Pancreas (tissue), 10 donors: ENCODE measurements around the gene FBXL15. TPM values are rescaled to one million over a fixed set of nuclear protein-coding genes. Genes with fewer than 3 reads are reported as not detected.

Experiments
- ATAC-seq, 4 donors: fragments of 200-7000 bp; cut with Tn5 transposase; one replicate each; pipeline versions ENCODE4 v1.8.0 to v1.9.1; 2020; ENCODE audit warnings: mild to moderate bottlenecking in 4 of 4, moderate library complexity in 4 of 4
- DNase-seq, 6 donors: peaks; one replicate each; pipeline ENCODE4 v3.0.0-alpha.2; 2020
- FAIRE-seq: peaks from 2 replicates; lab custom pipeline; 2012; peaks lifted over from hg19 to GRCh38; lab: Jason Lieb, UNC
- H3K27ac ChIP-seq, 4 donors: fragments of 200-600 bp; sonication (generic); 1 replicate in 3 of 4; 2 replicates in 1 of 4; pipeline versions ENCODE4 v1.5.0 to v1.8.0; 2020
- H3K27me3 ChIP-seq, 4 donors: fragments of 200-600 bp; one replicate each; pipeline ENCODE4 v1.8.0; 2021
- H3K36me3 ChIP-seq, 3 donors: fragments of 200-600 bp; sonication (generic) in 1 of 3; one replicate each; pipeline versions ENCODE4 v1.5.0 to v1.8.0; 2020 to 2021
- H3K4me1 ChIP-seq, 3 donors: fragments of 200-600 bp; one replicate each; pipeline ENCODE4 v1.8.0; 2021
- H3K4me3 ChIP-seq, 4 donors: fragments of 200-600 bp; sonication (generic) in 2 of 4; one replicate each; pipeline versions ENCODE4 v1.5.0 to v1.8.0; 2020 to 2021
- H3K9me3 ChIP-seq, 4 donors: fragments of 200-600 bp; one replicate each; pipeline ENCODE4 v1.8.0; 2021
- WGBS, 2 donors: extraction: QIAGEN DNeasy Blood & Tissue Kit; methylation state at CpG; one replicate each; pipeline ENCODE4 v1.1.7; 2013; 5-methylcytosine and 5-hydroxymethylcytosine counted together
- intact Hi-C, 3 donors: fragments of 100-400 bp; cut with DNase I; formaldehyde crosslinking; loops; one replicate each; pipeline versions ENCODE4 v1.11.1 to v1.14.2; 2022
- polyA plus RNA-seq, 2 donors: library from polyadenylated mRNA; stranded (reverse); fragments of 200-250 nt; gene quantifications; one replicate each; pipeline ENCODE4 v1.2.3, GENCODE V29; 2013
- total RNA-seq, 6 donors: library from RNA; stranded (reverse); fragmentation: NEBNext Ultra II Directional in 4 of 6; extraction: Animal tissue kit (Norgen Biotek cat#: 25700) in 4 of 6; gene quantifications; one replicate each; pipeline versions ENCODE4 v1.2.1 to v1.2.4, GENCODE V29; 2021 to 2023
- TF ChIP-seq, protein P1 (sequence below), 4 donors: fragments of 200-600 bp; sonication (generic) in 3 of 4; IDR thresholded peaks; one replicate each; pipeline versions ENCODE4 v1.5.0 to v1.8.0; 2021; ENCODE audit warnings: antibody characterized with exemption in 4 of 4
- donor health status: healthy with polysubstance abuse.
- donor health status: DM: no; HTN: no; CAD: no; lungs with moderate emphysema.
- donor health status: DM: no; HTN: no; CAD: no.
- donor health status: control.
- donor health status: control.
- donor health status: Bipolar disorder and iron deficiency.
- donor health status: DM: yes; HTN: yes; CAD: no.
- donor health status: DM: no; HTN: no; CAD: no.
- donor health status: DM: no; HTN: no; CAD: no.
- donor health status: DM: yes; HTN: yes; CAD: no.

The FBXL15 gene
- total and polyA plus RNA-seq, 8 donors: 10.0 to 24.2 (median 11.1) TPM

DNA sequence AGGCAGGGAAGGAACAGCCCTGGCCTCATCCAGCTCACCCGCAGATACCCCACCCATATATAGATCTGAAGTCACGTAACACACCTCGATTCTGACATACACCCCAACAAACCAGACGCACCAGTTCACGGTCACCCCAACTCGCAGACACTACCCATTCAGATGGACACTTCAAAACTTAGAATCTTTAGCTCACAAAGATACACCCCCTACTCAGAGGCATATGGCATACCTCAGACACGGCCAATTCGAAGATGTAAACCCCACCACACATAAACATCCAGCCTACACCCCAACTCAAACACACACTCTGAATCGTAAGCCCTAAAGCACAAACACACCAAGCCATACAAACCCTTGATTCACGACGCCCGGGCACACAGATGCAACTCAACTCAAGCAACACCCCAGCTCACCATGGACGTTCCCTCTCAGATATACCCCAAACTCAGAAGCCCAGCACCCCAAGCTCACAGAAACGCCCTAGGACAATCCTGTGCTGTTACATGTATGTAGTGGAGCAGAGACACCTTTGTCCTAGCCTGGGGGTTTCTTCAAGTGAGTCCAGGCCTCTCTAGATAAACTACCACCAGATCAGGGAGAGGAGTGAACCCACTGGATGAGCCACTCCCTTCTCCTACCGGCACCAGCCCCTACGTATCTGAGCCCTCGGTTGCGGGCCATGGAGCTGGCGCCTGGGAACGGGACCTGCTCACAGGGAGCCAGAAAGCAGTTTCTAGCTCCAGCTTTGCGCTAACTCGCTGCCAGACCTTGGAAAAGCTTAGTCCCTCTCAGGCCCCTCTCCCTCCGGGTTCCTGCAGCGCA is 10.8 kb upstream of the FBXL15 start:
- Histone ChIP-seq H3K4me1 (no peaks in the 10 kb centered on the region), H3K27ac (no peak overlapping the region), H3K4me3 (peak overlapping the region in 1 of 4 donors; percentile 41), H3K9me3 (no peaks in the 10 kb centered on the region), H3K27me3 (peaks cover 0 to 20% (median 2%) of the 10 kb centered on the region in 4 donors), H3K36me3 (no peaks in the 10 kb centered on the region)
- DNase-seq: peak in 1 of 6 donors; percentile 54
- no peak for FAIRE-seq
- ATAC-seq: peak in 1 of 4 donors; percentile 16
- intact Hi-C loops: loop anchor here in 1 of 3 donors (10.0 kb wide), 1 partner anchor 175 kb away; no protein-coding TSS in a partner anchor
- TF ChIP-seq, protein P1, sequence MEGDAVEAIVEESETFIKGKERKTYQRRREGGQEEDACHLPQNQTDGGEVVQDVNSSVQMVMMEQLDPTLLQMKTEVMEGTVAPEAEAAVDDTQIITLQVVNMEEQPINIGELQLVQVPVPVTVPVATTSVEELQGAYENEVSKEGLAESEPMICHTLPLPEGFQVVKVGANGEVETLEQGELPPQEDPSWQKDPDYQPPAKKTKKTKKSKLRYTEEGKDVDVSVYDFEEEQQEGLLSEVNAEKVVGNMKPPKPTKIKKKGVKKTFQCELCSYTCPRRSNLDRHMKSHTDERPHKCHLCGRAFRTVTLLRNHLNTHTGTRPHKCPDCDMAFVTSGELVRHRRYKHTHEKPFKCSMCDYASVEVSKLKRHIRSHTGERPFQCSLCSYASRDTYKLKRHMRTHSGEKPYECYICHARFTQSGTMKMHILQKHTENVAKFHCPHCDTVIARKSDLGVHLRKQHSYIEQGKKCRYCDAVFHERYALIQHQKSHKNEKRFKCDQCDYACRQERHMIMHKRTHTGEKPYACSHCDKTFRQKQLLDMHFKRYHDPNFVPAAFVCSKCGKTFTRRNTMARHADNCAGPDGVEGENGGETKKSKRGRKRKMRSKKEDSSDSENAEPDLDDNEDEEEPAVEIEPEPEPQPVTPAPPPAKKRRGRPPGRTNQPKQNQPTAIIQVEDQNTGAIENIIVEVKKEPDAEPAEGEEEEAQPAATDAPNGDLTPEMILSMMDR (IDR thresholded peaks at IDR 0.05): no peak
- WGBS, 2 donors: 23 to 28% methylated on average over 23 to 24 of the region's 24 CpGs

DNA sequence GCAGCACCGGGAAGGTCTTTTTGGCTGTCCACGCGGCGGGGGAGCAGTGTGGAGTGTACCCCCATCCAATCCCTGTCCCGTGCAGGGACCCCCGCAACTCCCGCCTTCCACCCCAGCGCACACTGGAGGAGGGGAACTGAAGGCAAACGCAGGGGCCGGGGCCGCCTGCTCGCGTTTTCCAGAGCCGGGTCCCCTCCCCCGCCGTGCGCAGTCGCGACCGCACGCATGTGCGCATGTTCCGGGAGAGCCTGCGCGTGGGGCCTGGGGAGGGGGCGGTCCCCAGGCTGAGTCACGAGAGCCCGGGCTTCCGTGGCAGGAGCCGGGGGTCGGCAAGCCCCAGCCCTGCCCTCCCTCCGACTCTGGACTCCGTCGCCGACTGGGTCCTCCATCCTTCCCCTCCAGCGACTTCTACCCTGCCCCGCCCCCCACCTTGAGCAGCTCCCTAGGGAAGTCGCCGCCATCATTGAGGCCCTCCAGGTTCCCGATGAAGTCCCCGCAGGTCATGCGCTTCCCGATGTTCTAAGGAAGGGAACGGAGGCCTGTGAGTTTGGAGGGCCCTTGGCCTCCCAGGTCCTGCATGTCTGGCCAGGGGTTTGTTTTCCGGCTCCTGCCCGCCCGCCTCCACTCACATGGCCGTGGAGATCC is 10.1 kb upstream of the FBXL15 start:
- peak in 3 of 4 donors; percentile 29 to 47 (median 40) for ATAC-seq

DNA sequence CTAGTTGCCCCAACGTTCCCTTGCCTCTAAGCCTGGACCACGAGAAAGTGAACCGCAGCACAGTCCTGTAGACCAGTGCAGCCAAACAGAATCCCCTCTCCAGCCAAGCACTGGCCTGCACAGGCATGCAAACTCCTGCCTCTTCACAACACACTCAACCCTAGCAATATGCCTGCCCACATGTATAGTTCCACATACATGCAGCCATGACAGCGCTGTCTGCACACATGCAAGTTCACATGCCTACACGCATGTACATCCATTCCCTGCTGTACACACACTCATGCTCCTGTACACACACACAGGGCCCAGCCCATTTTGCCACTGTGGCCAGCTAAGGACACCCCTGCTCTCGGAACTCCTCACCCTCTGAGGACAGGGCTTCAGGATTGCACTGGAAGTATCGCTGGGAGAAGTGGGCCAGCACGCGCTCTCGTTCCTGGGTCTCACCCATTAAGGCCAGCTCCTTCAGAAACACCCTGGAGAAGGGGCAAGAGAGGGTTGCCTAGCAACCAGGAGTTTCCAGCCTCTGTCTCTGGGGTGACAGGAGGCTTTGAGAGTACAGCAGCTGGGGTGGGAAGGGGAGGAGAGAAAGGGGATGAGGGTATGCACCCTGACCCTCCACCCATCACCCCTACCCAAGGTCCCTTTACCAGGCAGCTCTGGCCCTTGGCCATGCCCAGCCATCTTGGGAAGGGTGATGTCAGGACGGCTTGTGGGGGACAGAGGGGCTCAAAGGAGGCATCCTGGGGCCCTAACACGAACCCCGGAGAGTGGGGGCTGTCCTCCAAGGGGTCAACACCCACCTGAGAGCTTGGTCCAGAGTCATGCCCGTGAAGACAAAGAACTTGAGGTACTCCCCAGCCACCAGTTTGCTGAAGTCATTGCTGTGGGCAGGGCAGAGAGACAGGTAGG is 9.0 kb upstream of the FBXL15 start:
- Histone ChIP-seq H3K4me1 (no peaks in the 10 kb centered on the region), H3K9me3 (no peaks in the 10 kb centered on the region), H3K4me3 (no peak overlapping the region), H3K27me3 (peaks cover 0 to 25% (median 2%) of the 10 kb centered on the region in 4 donors), H3K27ac (no peak overlapping the region), H3K36me3 (no peaks in the 10 kb centered on the region)
- intact Hi-C loops: no loop called here
- WGBS, 2 donors: 68 to 70% methylated on average over 14 of the region's 14 CpGs
- DNase-seq (peak in 2 of 6 donors; percentile 10 to 46), ATAC-seq (no peak), FAIRE-seq (no peak)
- TF ChIP-seq, protein P1 (IDR thresholded peaks at IDR 0.05): no peak

More for the DNA sequence above, 10.1 kb upstream of the FBXL15 start:
- no peaks in the 10 kb centered on the region for H3K4me1 ChIP-seq
- intact Hi-C loops: no loop called here
- FAIRE-seq (no peak), DNase-seq (peak in 2 of 6 donors; percentile 58 to 69)
- H3K27me3 ChIP-seq: peaks cover 0 to 20% (median 2%) of the 10 kb centered on the region in 4 donors
- no peaks in the 10 kb centered on the region for H3K36me3 ChIP-seq
- no peaks in the 10 kb centered on the region for H3K9me3 ChIP-seq
- peak overlapping the region in 1 of 4 donors; percentile 25 for H3K4me3 ChIP-seq
- no peak overlapping the region for H3K27ac ChIP-seq
- TF ChIP-seq, protein P1 (IDR thresholded peaks at IDR 0.05): no peak
- 4% methylated on average over 35 to 48 of the region's 48 CpGs for WGBS, 2 donors

DNA sequence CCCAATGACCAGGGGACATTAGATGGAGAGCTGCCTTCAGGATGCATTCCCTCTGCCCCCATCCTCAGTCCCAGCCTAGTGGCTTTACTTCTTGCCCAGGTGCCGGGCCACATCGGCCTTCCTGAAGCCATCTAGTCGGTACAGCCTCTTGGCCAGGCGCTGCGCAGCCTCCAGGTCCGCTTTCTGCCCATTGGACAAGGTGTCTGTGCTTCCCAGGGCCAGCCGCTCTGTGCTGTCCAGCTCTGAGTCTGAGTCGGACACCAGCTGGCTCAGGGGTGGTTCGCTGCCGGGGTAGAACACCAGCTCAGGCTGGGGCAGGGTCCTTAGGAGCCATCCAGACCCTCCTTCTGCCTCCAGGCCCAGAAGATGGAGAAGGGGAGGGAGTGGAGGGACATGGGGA is 8.3 kb upstream of the FBXL15 start:
- TF ChIP-seq, protein P1 (IDR thresholded peaks at IDR 0.05): no peak
- WGBS, 2 donors: 68 to 83% methylated on average over 10 of the region's 10 CpGs
- no peaks in the 10 kb centered on the region for H3K36me3 ChIP-seq
- no peaks in the 10 kb centered on the region for H3K4me1 ChIP-seq
- DNase-seq (peak in 2 of 6 donors; percentile 18 to 58), FAIRE-seq (no peak), ATAC-seq (no peak)
- no peak overlapping the region for H3K27ac ChIP-seq
- H3K27me3 ChIP-seq: peaks cover 0 to 27% (median 2%) of the 10 kb centered on the region in 4 donors
- H3K4me3 ChIP-seq: no peak overlapping the region
- intact Hi-C loops: no loop called here
- no peaks in the 10 kb centered on the region for H3K9me3 ChIP-seq
